ENCODE results near the gene ZNFX1. TPM values are rescaled to one million over a fixed set of nuclear protein-coding genes. Genes with fewer than 3 reads are reported as not detected.
"Not testable (repeated sequence)": the region's sequence is repeated elsewhere in the genome, so short reads cannot be mapped to it uniquely, and the experiment has no call there.

ZNFX1 gene
- total and polyA plus RNA-seq, 7 donors, result 8.4 to 29.6 (median 21.7) TPM

DNA sequence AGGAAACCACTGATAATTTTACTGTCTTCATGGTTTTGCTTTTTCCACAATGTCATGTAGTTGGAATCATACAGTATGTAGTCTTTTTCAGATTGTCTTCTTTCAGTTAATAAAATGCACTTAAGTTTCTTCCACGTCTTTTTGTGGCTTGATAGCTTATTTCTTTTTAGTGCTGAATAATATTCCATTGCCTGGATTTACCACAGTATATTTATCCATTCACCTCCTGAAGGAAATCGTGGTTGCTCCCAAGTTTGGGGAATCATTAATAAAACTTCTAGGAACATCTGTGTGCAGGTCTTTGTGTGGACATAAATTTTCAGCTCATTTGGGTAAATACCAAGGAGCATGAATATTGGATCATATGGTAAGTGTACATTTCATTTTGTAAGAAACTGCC, 38.8 kb upstream of the ZNFX1 start:
- DNase-seq (no peak), ATAC-seq (no peak)
- no peak overlapping the region for H3K27ac ChIP-seq
- TF ChIP-seq, protein P1, sequence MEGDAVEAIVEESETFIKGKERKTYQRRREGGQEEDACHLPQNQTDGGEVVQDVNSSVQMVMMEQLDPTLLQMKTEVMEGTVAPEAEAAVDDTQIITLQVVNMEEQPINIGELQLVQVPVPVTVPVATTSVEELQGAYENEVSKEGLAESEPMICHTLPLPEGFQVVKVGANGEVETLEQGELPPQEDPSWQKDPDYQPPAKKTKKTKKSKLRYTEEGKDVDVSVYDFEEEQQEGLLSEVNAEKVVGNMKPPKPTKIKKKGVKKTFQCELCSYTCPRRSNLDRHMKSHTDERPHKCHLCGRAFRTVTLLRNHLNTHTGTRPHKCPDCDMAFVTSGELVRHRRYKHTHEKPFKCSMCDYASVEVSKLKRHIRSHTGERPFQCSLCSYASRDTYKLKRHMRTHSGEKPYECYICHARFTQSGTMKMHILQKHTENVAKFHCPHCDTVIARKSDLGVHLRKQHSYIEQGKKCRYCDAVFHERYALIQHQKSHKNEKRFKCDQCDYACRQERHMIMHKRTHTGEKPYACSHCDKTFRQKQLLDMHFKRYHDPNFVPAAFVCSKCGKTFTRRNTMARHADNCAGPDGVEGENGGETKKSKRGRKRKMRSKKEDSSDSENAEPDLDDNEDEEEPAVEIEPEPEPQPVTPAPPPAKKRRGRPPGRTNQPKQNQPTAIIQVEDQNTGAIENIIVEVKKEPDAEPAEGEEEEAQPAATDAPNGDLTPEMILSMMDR (IDR thresholded peaks at IDR 0.05), result no peak
- H3K36me3 ChIP-seq (ENCODE audit: insufficient read depth in 1 of 2, low read depth in 1 of 2), result no peaks in the 10 kb centered on the region
- intact Hi-C loops (cut with DNase I), result no loop called here
- no peaks in the 10 kb centered on the region for H3K9me3 ChIP-seq
- peaks cover 0 to 53% (median 16%) of the 10 kb centered on the region in 3 donors for H3K27me3 ChIP-seq (ENCODE audit: insufficient read depth in 3 of 3, low read length in 2 of 3)
- H3K4me3 ChIP-seq, result no peak overlapping the region
- H3K4me1 ChIP-seq, result peaks cover 4% of the 10 kb centered on the region
- WGBS, 3 donors, result 60 to 86% (median 81%) methylated on average over 2 of the region's 2 CpGs

DNA sequence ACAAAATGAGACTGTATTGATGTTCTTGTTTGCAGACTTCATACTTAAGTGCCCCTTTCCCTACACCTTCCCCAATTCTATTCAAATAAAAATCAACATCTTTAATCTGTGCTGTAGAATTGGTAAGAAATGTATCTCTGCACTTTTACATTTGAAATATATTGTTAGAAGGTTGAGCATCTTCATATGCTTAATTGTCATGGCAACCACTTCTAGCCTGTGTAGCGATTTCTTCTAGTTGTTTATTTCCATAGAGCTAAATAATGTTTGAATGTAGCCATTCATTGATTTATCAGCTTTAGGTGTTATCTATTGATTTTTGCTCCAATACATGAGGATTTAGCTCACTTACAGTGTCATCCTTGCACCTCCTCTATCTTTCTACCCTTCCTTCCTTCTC, 37.7 kb upstream of the ZNFX1 start:
- WGBS, 3 donors, result 74 to 85% (median 83%) methylated on average over 1 of the region's 1 CpG
- H3K27me3 ChIP-seq (ENCODE audit: insufficient read depth in 3 of 3, low read length in 2 of 3), result peaks cover 0 to 42% (median 13%) of the 10 kb centered on the region in 3 donors
- no peaks in the 10 kb centered on the region for H3K9me3 ChIP-seq
- peaks cover 4% of the 10 kb centered on the region for H3K4me1 ChIP-seq
- DNase-seq (no peak), ATAC-seq (no peak)
- H3K27ac ChIP-seq, result no peak overlapping the region
- H3K36me3 ChIP-seq (ENCODE audit: insufficient read depth in 1 of 2, low read depth in 1 of 2), result no peaks in the 10 kb centered on the region
- TF ChIP-seq, protein P1 (IDR thresholded peaks at IDR 0.05), result no peak
- intact Hi-C loops (cut with DNase I), result no loop called here
- no peak overlapping the region for H3K4me3 ChIP-seq

DNA sequence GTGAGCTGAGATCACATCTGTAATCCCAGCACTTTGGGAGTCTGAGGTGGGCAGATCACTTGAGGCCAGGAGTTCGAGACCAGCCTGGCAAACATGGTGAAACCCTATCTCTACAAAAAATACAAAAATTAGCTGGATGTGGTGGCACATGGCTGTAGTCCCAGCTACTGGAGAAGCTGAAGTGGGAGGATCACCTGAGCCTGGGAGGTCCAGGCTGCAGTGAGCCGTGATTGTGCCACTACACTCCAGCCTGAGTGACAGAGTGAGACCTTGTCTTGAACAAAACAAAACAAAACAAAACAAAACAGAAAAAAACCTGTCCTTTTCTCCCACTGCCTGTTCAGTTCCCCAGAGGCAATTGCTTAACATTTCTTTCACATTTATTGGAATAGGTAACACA, 36.2 kb upstream of the ZNFX1 start:
- intact Hi-C loops (cut with DNase I); H3K27ac ChIP-seq; DNase-seq; H3K36me3 ChIP-seq (ENCODE audit: insufficient read depth in 1 of 2, low read depth in 1 of 2); ATAC-seq; H3K4me3 ChIP-seq; H3K9me3 ChIP-seq; H3K4me1 ChIP-seq: not testable (repeated sequence)
- H3K27me3 ChIP-seq (ENCODE audit: insufficient read depth in 3 of 3, low read length in 2 of 3), result peaks cover 0 to 29% (median 12%) of the 10 kb centered on the region in 3 donors
- WGBS, 3 donors, result 52 to 69% (median 58%) methylated on average over 2 of the region's 2 CpGs

DNA sequence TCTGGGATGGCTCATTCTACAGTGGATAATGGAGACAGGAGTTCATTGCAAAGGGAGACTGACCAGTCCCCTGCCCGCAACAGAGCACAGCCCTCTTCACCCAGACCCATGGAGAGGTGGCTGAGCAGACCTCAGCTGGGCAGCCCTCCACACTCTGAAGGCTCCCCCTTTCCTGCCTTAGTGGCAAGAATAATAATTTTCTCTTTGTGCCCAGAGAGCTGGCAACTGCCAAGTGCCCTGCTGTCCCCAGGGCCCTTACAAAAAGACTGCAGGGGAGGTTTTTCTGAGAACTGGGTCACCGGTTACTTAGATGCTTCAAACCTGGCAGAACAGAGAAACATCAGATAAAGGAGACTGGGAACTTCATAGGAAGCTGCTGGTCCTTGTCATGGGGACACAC, 35.4 kb upstream of the ZNFX1 start:
- H3K4me1 ChIP-seq, result peaks cover under 1% of the 10 kb centered on the region
- ATAC-seq, result no peak
- TF ChIP-seq, protein P1 (IDR thresholded peaks at IDR 0.05), result no peak
- peaks cover 0 to 21% (median 4%) of the 10 kb centered on the region in 3 donors for H3K27me3 ChIP-seq (ENCODE audit: insufficient read depth in 3 of 3, low read length in 2 of 3)
- H3K4me3 ChIP-seq, result no peak overlapping the region
- no peak for DNase-seq
- H3K27ac ChIP-seq, result no peak overlapping the region
- no peaks in the 10 kb centered on the region for H3K9me3 ChIP-seq
- intact Hi-C loops (cut with DNase I), result no loop called here
- WGBS, 3 donors, result 63 to 83% (median 67%) methylated on average over 2 of the region's 2 CpGs
- H3K36me3 ChIP-seq (ENCODE audit: insufficient read depth in 1 of 2, low read depth in 1 of 2), result no peaks in the 10 kb centered on the region

DNA sequence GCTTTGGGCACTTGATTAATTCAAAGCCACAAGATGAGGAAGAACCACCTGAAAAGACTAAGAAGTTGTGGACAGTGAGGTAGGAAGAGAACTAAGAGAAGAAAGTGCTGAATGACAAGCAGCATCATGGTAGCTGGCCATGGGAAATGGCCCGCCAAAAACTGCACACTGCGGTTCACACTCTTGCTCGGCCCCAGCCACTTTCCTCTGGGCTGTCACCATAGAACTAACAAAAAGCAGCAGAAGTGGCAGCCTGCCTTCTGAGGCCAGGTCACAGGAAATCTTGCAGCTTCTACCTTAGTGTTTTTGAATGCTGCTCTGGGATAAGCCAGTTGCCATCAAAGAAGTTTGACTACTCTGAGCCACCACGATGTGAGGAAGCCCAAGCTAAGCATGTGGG, 34.8 kb upstream of the ZNFX1 start:
- intact Hi-C loops (cut with DNase I), result no loop called here
- no peaks in the 10 kb centered on the region for H3K36me3 ChIP-seq (ENCODE audit: insufficient read depth in 1 of 2, low read depth in 1 of 2)
- H3K27me3 ChIP-seq (ENCODE audit: insufficient read depth in 3 of 3, low read length in 2 of 3), result peaks cover 0 to 15% (median 0%) of the 10 kb centered on the region in 3 donors
- TF ChIP-seq, protein P1 (IDR thresholded peaks at IDR 0.05), result no peak
- no peaks in the 10 kb centered on the region for H3K4me1 ChIP-seq
- H3K27ac ChIP-seq, result no peak overlapping the region
- no peak overlapping the region for H3K4me3 ChIP-seq
- 85 to 88% (median 88%) methylated on average over 4 of the region's 4 CpGs for WGBS, 3 donors
- DNase-seq (no peak), ATAC-seq (no peak)
- H3K9me3 ChIP-seq, result no peaks in the 10 kb centered on the region
